Measurements from ENCODE around the gene ZNF862.

- TF ChIP-seq, protein P1, sequence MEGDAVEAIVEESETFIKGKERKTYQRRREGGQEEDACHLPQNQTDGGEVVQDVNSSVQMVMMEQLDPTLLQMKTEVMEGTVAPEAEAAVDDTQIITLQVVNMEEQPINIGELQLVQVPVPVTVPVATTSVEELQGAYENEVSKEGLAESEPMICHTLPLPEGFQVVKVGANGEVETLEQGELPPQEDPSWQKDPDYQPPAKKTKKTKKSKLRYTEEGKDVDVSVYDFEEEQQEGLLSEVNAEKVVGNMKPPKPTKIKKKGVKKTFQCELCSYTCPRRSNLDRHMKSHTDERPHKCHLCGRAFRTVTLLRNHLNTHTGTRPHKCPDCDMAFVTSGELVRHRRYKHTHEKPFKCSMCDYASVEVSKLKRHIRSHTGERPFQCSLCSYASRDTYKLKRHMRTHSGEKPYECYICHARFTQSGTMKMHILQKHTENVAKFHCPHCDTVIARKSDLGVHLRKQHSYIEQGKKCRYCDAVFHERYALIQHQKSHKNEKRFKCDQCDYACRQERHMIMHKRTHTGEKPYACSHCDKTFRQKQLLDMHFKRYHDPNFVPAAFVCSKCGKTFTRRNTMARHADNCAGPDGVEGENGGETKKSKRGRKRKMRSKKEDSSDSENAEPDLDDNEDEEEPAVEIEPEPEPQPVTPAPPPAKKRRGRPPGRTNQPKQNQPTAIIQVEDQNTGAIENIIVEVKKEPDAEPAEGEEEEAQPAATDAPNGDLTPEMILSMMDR (IDR thresholded peaks at IDR 0.05) = no peak
- no peak for TF ChIP-seq POLR2A (IDR thresholded peaks at IDR 0.05)
- TF ChIP-seq EP300 (IDR thresholded peaks at IDR 0.05) = no peak
These were observed 46.6 kb upstream of the ZNF862 start for GRCh38 chr7:149791411-149792219.
